GM19463 (cell line): ENCODE results near the gene RBM45.
"Not testable (repeated sequence)": the region's sequence is repeated elsewhere in the genome, so short reads cannot be mapped to it uniquely, and the experiment has no call there.

Experiments
- ATAC-seq: cut with Tn5 transposase; IDR thresholded peaks from one replicate; pipeline ENCODE4 v1.9.1; 2021; ENCODE audit warnings: mild to moderate bottlenecking, moderate library complexity; ENCODE audit not compliant: unreplicated experiment

RBM45 gene

GRCh38 chr2:178112202-178113152 is at the start of gene RBM45:
RBM45 (plus strand) TSS chr2:178112437; CDS start chr2:178112547, 110 bp downstream.
- peak; percentile 91 for ATAC-seq

GRCh38 chr2:178066324-178066723 is 45.9 kb upstream of the RBM45 start:
- ATAC-seq = no peak

- ATAC-seq = no peak
Measured at GRCh38 chr2:178066890-178067669, 45.2 kb upstream of the RBM45 start.

- ATAC-seq = no peak
Measured at GRCh38 chr2:178068823-178069454, 43.3 kb upstream of the RBM45 start.

GRCh38 chr2:178069551-178069950 is 42.7 kb upstream of the RBM45 start:
- no peak for ATAC-seq

- ATAC-seq = no peak
Measured at GRCh38 chr2:178070824-178071223, 41.4 kb upstream of the RBM45 start.

GRCh38 chr2:178072000-178072382 is 40.2 kb upstream of the RBM45 start:
- no peak for ATAC-seq

GRCh38 chr2:178072383-178073301 is 39.6 kb upstream of the RBM45 start, which contains the start of gene PDE11A:
PDE11A (minus strand) TSS chr2:178072777; CDS start chr2:178072437, 340 bp downstream.
- ATAC-seq = peak; percentile 87

- no peak for ATAC-seq
Measured at GRCh38 chr2:178074123-178075005, 37.9 kb upstream of the RBM45 start.

- ATAC-seq = no peak
Measured at GRCh38 chr2:178075006-178075326, 37.3 kb upstream of the RBM45 start.

- ATAC-seq = no peak
Measured at GRCh38 chr2:178076130-178076529, 36.1 kb upstream of the RBM45 start.

GRCh38 chr2:178079279-178079678 is 33.0 kb upstream of the RBM45 start:
- ATAC-seq = not testable (repeated sequence)

GRCh38 chr2:178082408-178083045 is 29.7 kb upstream of the RBM45 start:
- ATAC-seq = no peak

- no peak for ATAC-seq
Measured at GRCh38 chr2:178084273-178084672, 28.0 kb upstream of the RBM45 start.

GRCh38 chr2:178088774-178089270 is 23.4 kb upstream of the RBM45 start:
- ATAC-seq = no peak

- ATAC-seq = no peak
Measured at GRCh38 chr2:178093471-178093870, 18.8 kb upstream of the RBM45 start.

GRCh38 chr2:178101321-178102079 is 10.7 kb upstream of the RBM45 start:
- ATAC-seq = no peak

GRCh38 chr2:178105566-178105965 is 6.7 kb upstream of the RBM45 start:
- ATAC-seq = no peak
